Lower leg skin (tissue), 4 donors: ENCODE data around the gene ARHGAP45. TPM values are rescaled to one million over a fixed set of nuclear protein-coding genes. Genes with fewer than 3 reads are reported as not detected.

Source experiments
- DNase-seq, 2 donors: peaks; one replicate each; pipeline ENCODE4 v3.0.0-alpha.2; 2019; ENCODE audit warnings: low spot score in 2 of 2
- H3K4me3 ChIP-seq: fragments of 200-600 bp; sonication (generic); 2 replicates; pipeline ENCODE4 v1.5.1; 2017; ENCODE audit warnings: mild to moderate bottlenecking, low read depth; ENCODE audit not compliant: poor library complexity, severe bottlenecking
- CTCF ChIP-seq, 3 donors: fragments of 450-650 bp; IDR thresholded peaks; one replicate each; pipeline ENCODE4 v1.5.1; 2016; ENCODE audit warnings: antibody characterized with exemption in 3 of 3, mild to moderate bottlenecking in 3 of 3, moderate library complexity in 2 of 3
- POLR2A ChIP-seq, 2 donors: fragments of 450-650 bp; IDR thresholded peaks; one replicate each; pipeline ENCODE4 v1.6.1; 2016 to 2017; ENCODE audit warnings: antibody characterized with exemption in 2 of 2, mild to moderate bottlenecking in 1 of 2, moderate library complexity in 1 of 2
- WGBS, 2 donors: methylation state at CpG; one replicate each; pipeline ENCODE4 v1.1.5; 2018; 5-methylcytosine and 5-hydroxymethylcytosine counted together
- intact Hi-C: fragments of 100-400 bp; cut with DNase I; formaldehyde crosslinking; loops from one replicate; pipeline ENCODE4 v1.15.0; 2023; ENCODE audit warnings: low total_unique reads
- total RNA-seq, 4 donors: library from RNA; depleted of rRNA; stranded (reverse); fragments of >200 nt; gene quantifications; one replicate each; pipeline ENCODE4 v1.1.0, GENCODE V29; 2016

ARHGAP45 gene
- total RNA-seq, 4 donors from 2014 or later = 12.4 to 36.0 (median 14.4) TPM

DNA sequence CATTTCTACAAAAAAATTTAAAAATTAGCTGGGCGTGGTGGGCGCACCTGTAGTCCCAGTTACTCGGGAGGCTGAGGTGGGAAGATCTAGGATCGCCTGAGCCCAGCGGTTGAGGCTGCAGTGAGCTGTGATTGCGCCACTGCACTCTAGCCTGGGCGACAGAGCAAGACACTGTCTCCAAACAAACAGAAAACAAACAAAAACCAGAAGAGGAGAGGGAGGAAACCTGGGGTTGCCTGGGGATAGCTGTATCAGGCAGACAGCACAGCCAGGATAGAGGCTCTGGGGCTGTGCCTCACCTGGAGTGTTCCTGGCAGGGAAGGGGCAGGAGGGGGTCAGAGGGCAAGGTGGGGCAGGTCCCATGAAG, 30.8 kb downstream of the ARHGAP45 start:
- intact Hi-C loops = no loop called here
- TF ChIP-seq POLR2A (IDR thresholded peaks at IDR 0.05) (no peak), CTCF (IDR thresholded peaks at IDR 0.05) (no peak)
- no peak overlapping the region for H3K4me3 ChIP-seq
- WGBS, 2 donors = 61 to 64% methylated on average over 7 of the region's 7 CpGs
- DNase-seq = no peak

GRCh38 chr19:1098177-1099051, 31.4 kb downstream of the ARHGAP45 start:
- no peak overlapping the region for H3K4me3 ChIP-seq
- intact Hi-C loops = no loop called here

DNA sequence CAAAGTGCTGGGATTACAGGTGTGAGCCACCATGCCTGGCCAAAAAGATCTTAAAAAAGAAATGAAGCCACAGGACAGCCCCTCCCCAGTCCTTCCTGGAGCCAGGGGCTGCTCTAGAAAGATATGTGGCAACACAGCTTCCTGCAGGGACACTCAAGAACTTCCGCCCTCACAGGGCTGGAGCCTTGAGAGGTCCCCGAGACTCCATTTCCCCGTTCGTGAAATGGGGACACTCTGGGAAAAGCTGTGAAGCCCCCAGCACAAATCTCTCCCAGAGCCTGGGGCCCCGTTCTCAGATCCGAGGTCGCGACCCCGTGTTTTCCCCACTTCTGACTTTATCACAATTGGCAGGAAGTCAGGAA, 34.4 kb downstream of the ARHGAP45 start:
- TF ChIP-seq CTCF (IDR thresholded peaks at IDR 0.05) (no peak), POLR2A (IDR thresholded peaks at IDR 0.05) (no peak)
- no peak for DNase-seq
- H3K4me3 ChIP-seq = no peak overlapping the region
- intact Hi-C loops = loop anchor here (5.0 kb wide), 1 partner anchor 166 kb away; the partner anchor contains the start of gene CIRBP
- 21 to 22% methylated on average over 9 of the region's 9 CpGs for WGBS, 2 donors

More at GRCh38 chr19:1098177-1099051, 31.4 kb downstream of the ARHGAP45 start:
- TF ChIP-seq POLR2A (IDR thresholded peaks at IDR 0.05) (no peak), CTCF (IDR thresholded peaks at IDR 0.05) (peak in 1 of 3 donors; percentile 30)
- peak in 1 of 2 donors; percentile 64 for DNase-seq
- 43 to 52% methylated on average over 15 of the region's 15 CpGs for WGBS, 2 donors

DNA sequence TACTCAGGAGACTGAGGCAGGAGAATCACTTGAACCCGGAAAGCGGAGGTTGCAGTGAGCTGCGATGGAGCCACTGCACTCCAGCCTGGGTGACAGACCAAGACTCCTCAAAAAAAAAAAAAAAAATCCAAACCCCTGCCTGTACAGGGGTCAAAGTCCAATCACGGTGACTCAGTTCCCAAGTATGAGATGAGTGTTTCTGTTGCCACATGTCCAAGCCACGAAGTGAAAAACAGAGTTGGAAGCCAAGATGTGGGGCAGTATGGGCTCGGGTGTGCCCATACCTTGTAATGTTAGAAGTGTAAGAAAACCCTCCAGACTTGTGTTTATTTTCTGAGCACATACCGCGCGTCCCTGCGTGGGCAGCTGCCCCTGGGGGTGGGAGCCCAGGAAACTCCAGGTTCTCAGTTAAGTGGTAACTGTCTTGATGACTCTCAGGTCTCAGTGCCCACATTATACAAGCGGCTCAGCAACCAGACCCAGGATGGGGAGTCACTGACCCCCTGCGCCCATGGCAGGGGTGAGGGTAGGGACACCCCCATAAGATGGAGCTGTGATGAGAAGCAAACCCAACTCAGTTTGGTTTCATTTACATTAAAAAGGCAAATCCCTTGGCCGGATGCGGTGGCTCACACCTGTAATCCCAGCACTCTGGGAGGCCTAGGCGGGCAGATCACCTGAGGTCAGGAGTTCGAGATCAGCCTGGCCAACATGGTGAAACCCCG, 35.6 kb downstream of the ARHGAP45 start:
- WGBS, 2 donors = 33 to 36% methylated on average over 17 of the region's 17 CpGs
- no peak for TF ChIP-seq POLR2A (IDR thresholded peaks at IDR 0.05)
- TF ChIP-seq CTCF (IDR thresholded peaks at IDR 0.05) = no peak
- intact Hi-C loops = loop anchor here (5.0 kb wide), 1 partner anchor 165 kb away; the partner anchor contains the start of gene CIRBP
- DNase-seq = peak in 1 of 2 donors; percentile 85
- no peak overlapping the region for H3K4me3 ChIP-seq

DNA sequence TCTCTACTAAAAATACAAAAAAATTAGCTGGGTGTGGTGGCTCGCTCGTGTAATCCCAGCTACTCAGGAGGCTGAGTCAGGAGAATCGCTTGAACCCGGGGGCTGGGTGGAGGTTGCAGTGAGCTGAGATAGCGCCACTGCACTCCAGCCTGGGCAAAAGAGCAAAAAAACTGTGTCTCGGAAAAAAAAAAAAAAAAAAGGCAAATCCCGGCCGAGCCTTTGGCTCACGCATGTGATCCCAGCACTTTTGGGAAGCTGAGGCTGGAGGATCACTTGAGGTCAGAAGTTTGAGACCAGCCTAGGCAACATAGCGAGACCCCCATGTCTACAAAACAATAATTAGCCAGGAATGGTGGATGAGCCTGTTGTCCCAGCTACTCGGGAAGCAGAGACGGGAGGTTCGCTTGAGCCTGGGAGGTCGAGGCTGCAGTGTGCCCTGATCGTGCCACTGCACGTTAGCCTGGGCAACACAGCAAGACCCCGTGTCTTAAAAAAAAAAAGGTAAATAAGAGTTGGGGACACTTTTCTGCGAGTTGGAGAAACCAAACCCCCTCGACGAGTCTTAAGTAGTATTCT, 36.3 kb downstream of the ARHGAP45 start:
- TF ChIP-seq CTCF (IDR thresholded peaks at IDR 0.05) = no peak
- no peak for TF ChIP-seq POLR2A (IDR thresholded peaks at IDR 0.05)
- no peak overlapping the region for H3K4me3 ChIP-seq
- DNase-seq = no peak
- 11 to 20% methylated on average over 20 of the region's 20 CpGs for WGBS, 2 donors
- intact Hi-C loops = loop anchor here (5.0 kb wide), 1 partner anchor 164 kb away; the partner anchor contains the start of gene CIRBP
